ENCODE measurements around the gene ZNRF3. TPM values are rescaled to one million over a fixed set of nuclear protein-coding genes. Genes with fewer than 3 reads are reported as not detected.
"Not testable (repeated sequence)": the region's sequence is repeated elsewhere in the genome, so short reads cannot be mapped to it uniquely, and the experiment has no call there.

ZNRF3 gene
- total and polyA plus RNA-seq, 7 donors, result 0.23 to 13.6 (median 8.9) TPM

DNA sequence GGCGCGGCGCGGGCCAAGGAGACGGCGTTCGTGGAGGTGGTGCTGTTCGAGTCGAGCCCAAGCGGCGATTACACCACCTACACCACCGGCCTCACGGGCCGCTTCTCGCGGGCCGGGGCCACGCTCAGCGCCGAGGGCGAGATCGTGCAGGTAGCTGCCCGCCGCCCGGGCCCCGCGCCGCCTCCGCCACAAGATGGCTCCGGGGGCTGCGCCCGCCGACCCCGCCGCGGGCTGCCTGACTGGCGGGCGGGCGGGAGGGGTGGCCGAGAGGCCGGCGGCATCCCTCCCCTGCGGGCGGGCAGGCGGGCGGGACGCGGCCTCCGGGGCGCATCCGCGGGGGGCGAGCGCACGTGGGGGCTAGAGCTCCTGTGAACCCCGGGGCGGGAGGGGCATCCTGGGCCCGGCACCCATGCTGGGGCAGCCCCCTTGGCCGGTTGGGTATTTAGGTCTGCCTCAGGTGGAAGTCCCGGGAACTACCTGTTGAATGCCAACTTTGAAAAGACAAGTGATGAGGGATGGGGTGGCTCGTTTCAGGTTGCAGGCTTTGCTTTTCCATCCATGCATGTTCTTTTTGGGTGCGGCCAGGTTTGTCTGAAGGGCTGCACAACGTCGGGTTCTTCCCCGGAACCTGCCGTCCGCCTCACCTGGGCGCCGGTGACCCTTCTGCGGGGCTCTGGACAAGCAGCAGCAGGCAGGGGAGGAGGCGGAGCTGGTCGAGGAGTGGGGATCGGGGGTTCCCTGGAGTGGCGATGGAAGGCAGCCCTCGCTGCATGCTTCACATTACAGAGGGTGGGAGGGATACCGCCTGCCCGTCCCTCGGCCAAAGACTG is 760 bp downstream of the ZNRF3 start:
- Histone ChIP-seq H3K9me3 (no peaks in the 10 kb centered on the region), H3K27me3 (no peaks in the 10 kb centered on the region), H3K27ac (peak overlapping the region; percentile 77 to 87 (median 80)), H3K4me3 (peak overlapping the region; percentile 49 to 71 (median 64)), H3K4me1 (peaks cover 0 to 48% (median 37%) of the 10 kb centered on the region in 4 donors), H3K36me3 (no peaks in the 10 kb centered on the region)
- TF ChIP-seq EP300 (IDR thresholded peaks at IDR 0.05) (no peak), POLR2AphosphoS5 (IDR thresholded peaks at IDR 0.05) (no peak), POLR2A (IDR thresholded peaks at IDR 0.05) (no peak)
- TF ChIP-seq, protein P1, sequence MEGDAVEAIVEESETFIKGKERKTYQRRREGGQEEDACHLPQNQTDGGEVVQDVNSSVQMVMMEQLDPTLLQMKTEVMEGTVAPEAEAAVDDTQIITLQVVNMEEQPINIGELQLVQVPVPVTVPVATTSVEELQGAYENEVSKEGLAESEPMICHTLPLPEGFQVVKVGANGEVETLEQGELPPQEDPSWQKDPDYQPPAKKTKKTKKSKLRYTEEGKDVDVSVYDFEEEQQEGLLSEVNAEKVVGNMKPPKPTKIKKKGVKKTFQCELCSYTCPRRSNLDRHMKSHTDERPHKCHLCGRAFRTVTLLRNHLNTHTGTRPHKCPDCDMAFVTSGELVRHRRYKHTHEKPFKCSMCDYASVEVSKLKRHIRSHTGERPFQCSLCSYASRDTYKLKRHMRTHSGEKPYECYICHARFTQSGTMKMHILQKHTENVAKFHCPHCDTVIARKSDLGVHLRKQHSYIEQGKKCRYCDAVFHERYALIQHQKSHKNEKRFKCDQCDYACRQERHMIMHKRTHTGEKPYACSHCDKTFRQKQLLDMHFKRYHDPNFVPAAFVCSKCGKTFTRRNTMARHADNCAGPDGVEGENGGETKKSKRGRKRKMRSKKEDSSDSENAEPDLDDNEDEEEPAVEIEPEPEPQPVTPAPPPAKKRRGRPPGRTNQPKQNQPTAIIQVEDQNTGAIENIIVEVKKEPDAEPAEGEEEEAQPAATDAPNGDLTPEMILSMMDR (IDR thresholded peaks at IDR 0.05), result no peak
- intact Hi-C loops (cut with DNase I), result loop anchor here (1.0 to 5.0 kb wide), 3 partner anchors 69 to 148 kb away; partner anchors contain the start of genes CHEK2 and HSCB
- DNase-seq, result peak; percentile 77
- WGBS, 2 donors, result 2 to 7% methylated on average over 78 of the region's 78 CpGs

DNA sequence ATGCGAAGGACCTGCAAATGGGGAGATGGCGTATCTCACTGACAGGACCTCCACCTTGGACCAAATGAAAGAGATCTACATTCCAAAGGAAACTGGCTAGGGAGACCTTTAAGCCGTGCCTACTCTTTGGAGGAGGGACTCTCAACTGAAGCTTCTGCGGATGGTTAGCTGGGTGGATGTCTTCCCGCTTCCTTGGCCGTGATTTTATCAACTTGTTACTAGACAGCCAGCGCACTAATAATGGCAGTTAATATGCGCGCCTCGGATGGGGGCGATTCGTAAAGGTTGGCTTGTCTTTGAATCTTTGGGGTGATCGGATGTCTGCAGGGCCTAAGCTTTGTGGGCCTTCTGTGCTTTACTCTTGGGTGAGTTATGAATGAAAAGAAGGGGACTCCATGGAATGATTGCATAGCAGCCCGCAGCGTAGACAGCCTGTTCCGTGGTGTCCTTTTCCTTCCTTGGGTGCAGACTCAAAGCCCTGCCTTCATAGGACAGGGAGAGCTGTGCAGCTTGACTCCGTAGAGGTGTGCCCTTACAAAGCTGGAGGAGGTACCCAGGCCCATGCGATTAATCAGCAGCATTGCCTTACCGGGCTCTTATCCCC is 1.5 kb downstream of the ZNRF3 start:
- peak overlapping the region; percentile 77 to 87 (median 80) for H3K27ac ChIP-seq

DNA sequence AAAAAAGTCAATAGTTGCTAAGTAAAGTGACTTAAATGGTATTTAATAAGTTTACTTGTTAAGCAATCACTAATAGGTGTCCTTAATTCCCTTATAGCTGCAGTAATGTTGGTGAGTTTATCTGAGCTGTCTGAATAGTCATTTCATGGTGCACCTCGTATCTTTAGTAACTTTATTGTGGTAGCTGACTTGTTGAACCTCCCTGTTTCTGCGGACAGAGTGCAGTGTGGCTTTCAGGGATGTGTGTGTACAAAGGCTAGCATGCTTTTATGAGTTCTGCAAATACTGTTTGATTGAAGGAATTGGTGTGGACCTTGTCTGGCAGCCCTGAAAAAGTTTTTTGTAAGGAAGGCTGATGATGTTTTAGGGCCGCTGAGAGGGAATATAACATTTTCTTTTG is 2.6 kb downstream of the ZNRF3 start:
- 19 to 67% methylated on average over 3 of the region's 3 CpGs for WGBS, 2 donors
- TF ChIP-seq, protein P1 (IDR thresholded peaks at IDR 0.05), result no peak
- TF ChIP-seq POLR2AphosphoS5 (IDR thresholded peaks at IDR 0.05) (no peak), EP300 (IDR thresholded peaks at IDR 0.05) (no peak), POLR2A (IDR thresholded peaks at IDR 0.05) (no peak)
- Histone ChIP-seq H3K36me3 (no peaks in the 10 kb centered on the region), H3K27me3 (no peaks in the 10 kb centered on the region), H3K4me3 (no peak overlapping the region), H3K4me1 (peaks cover 0 to 48% (median 37%) of the 10 kb centered on the region in 4 donors), H3K9me3 (no peaks in the 10 kb centered on the region), H3K27ac (no peak overlapping the region)
- DNase-seq, result peak; percentile 27
- intact Hi-C loops (cut with DNase I), result no loop called here

More for the DNA sequence above, 1.5 kb downstream of the ZNRF3 start:
- TF ChIP-seq POLR2A (IDR thresholded peaks at IDR 0.05) (no peak), POLR2AphosphoS5 (IDR thresholded peaks at IDR 0.05) (no peak), EP300 (IDR thresholded peaks at IDR 0.05) (no peak)
- TF ChIP-seq, protein P1 (IDR thresholded peaks at IDR 0.05), result no peak
- DNase-seq, result peak; percentile 20
- Histone ChIP-seq H3K9me3 (no peaks in the 10 kb centered on the region), H3K36me3 (no peaks in the 10 kb centered on the region), H3K27me3 (no peaks in the 10 kb centered on the region), H3K4me3 (peak overlapping the region; percentile 49 to 71 (median 64)), H3K4me1 (peaks cover 0 to 48% (median 37%) of the 10 kb centered on the region in 4 donors)
- intact Hi-C loops (cut with DNase I), result loop anchor here (5.0 kb wide), 2 partner anchors 143 to 147 kb away; partner anchors contain the start of genes CHEK2 and HSCB
- 24 to 69% methylated on average over 19 of the region's 19 CpGs for WGBS, 2 donors

DNA sequence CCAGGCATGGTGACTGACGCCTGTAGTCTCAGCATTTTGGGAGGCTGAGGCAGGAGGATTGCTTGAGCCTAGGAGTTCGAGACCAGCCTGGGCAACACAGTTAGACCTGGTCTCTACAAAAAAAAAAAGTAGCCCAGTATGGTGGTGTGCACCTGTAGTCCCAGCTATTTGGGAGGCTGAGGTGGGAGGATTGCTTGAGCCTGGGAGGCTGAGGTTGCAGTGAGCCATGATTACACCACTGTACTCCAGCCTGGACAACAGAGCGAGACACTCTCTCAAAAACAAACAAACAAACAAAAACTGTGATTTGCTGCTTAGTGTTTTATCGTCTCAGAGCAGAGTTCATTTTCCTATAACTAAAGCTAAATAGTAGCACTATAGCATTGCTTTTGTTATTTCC is 3.3 kb downstream of the ZNRF3 start:
- H3K4me1 ChIP-seq, result peaks cover 0 to 53% (median 37%) of the 10 kb centered on the region in 4 donors
- WGBS, 2 donors, result 41 to 82% methylated on average over 4 of the region's 4 CpGs
- H3K36me3 ChIP-seq; intact Hi-C loops (cut with DNase I); H3K9me3 ChIP-seq; H3K27ac ChIP-seq; H3K4me3 ChIP-seq; H3K27me3 ChIP-seq: not testable (repeated sequence)
- peak; percentile 10 for DNase-seq
